GM15510 (cell line): Measurements from ENCODE around the gene GHRHR.

Experiments used
- POLR2A ChIP-seq: IDR thresholded peaks from 3 replicates; pipeline ENCODE4 v1.6.1; 2011; ENCODE audit warnings: borderline replicate concordance; ENCODE audit not compliant: insufficient read length; ENCODE audit errors: extremely low read depth

The GHRHR gene

GRCh38 chr7:30935569-30935877, 28.2 kb upstream of the GHRHR start:
- no peak for TF ChIP-seq POLR2A

GRCh38 chr7:30936650-30937245, 27.0 kb upstream of the GHRHR start:
- TF ChIP-seq POLR2A = no peak

GRCh38 chr7:30937416-30937815, 26.3 kb upstream of the GHRHR start:
- no peak for TF ChIP-seq POLR2A

GRCh38 chr7:30938435-30939316, 25.1 kb upstream of the GHRHR start:
- no peak for TF ChIP-seq POLR2A

- TF ChIP-seq POLR2A = no peak
These were observed 22.0 kb upstream of the GHRHR start for GRCh38 chr7:30941582-30942323.

- no peak for TF ChIP-seq POLR2A
These were observed 13.6 kb upstream of the GHRHR start for GRCh38 chr7:30950197-30950596.

- TF ChIP-seq POLR2A = no peak
These were observed 8.8 kb upstream of the GHRHR start for GRCh38 chr7:30954914-30955313.

- TF ChIP-seq POLR2A = no peak
These were observed 7.0 kb upstream of the GHRHR start for GRCh38 chr7:30956704-30957103.

- no peak for TF ChIP-seq POLR2A
These were observed 1.6 kb downstream of the GHRHR start for GRCh38 chr7:30965372-30965771.

GRCh38 chr7:30965883-30966282, 2.1 kb downstream of the GHRHR start:
- no peak for TF ChIP-seq POLR2A

- no peak for TF ChIP-seq POLR2A
These were observed 4.5 kb downstream of the GHRHR start for GRCh38 chr7:30968294-30968693.

- TF ChIP-seq POLR2A = no peak
These were observed 5.2 kb downstream of the GHRHR start for GRCh38 chr7:30968747-30969603.

- TF ChIP-seq POLR2A = no peak
These were observed 5.8 kb downstream of the GHRHR start for GRCh38 chr7:30969604-30969970.

GRCh38 chr7:30970074-30970473, 6.3 kb downstream of the GHRHR start:
- no peak for TF ChIP-seq POLR2A
